Omental fat pad (tissue), 4 donors: ENCODE measurements around the gene LZTR1. TPM values are rescaled to one million over a fixed set of nuclear protein-coding genes. Genes with fewer than 3 reads are reported as not detected.
A peak's percentile ranks its signal among the peaks of the same experiment; 100 is the strongest.

Source experiments
- ATAC-seq: fragments of 150-250 bp; one replicate; pipeline ENCODE4 v1.9.1; 2016; ENCODE audit warnings: mild to moderate bottlenecking, moderate library complexity; ENCODE audit not compliant: low FRiP score
- DNase-seq: peaks from one replicate; pipeline ENCODE4 v3.0.0-alpha.2; 2019; ENCODE audit warnings: low spot score
- total RNA-seq, 4 donors: library from RNA; depleted of rRNA; stranded (reverse); fragments of >200 nt; gene quantifications; one replicate each; pipeline ENCODE4 v1.1.0, GENCODE V29; 2016
- TF ChIP-seq, protein P1 (sequence below), 3 donors: fragments of 450-650 bp; IDR thresholded peaks; one replicate each; pipeline ENCODE4 v1.5.1; 2016 to 2017; ENCODE audit warnings: antibody characterized with exemption in 3 of 3, mild to moderate bottlenecking in 3 of 3, moderate library complexity in 2 of 3

Gene LZTR1
- total RNA-seq, 4 donors from 2014 or later = 45.8 to 66.5 (median 56.9) TPM

DNA sequence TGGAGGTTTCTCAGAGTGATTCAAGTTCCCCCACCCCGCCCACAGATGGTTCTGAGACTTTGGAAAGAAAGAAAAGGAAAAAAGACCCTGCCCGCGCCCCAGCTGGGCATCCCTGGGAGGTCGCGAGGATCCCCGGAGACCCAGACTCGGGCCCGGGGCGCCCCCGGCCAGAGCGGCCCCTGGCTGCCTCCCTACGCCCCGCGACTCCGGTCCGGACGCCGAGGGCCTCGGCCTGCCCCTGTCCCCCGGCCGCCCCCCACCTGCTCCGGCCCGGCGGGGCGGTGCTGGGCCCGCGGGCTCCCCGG lies 17.3 kb upstream of the LZTR1 start:
- ATAC-seq = no peak

DNA sequence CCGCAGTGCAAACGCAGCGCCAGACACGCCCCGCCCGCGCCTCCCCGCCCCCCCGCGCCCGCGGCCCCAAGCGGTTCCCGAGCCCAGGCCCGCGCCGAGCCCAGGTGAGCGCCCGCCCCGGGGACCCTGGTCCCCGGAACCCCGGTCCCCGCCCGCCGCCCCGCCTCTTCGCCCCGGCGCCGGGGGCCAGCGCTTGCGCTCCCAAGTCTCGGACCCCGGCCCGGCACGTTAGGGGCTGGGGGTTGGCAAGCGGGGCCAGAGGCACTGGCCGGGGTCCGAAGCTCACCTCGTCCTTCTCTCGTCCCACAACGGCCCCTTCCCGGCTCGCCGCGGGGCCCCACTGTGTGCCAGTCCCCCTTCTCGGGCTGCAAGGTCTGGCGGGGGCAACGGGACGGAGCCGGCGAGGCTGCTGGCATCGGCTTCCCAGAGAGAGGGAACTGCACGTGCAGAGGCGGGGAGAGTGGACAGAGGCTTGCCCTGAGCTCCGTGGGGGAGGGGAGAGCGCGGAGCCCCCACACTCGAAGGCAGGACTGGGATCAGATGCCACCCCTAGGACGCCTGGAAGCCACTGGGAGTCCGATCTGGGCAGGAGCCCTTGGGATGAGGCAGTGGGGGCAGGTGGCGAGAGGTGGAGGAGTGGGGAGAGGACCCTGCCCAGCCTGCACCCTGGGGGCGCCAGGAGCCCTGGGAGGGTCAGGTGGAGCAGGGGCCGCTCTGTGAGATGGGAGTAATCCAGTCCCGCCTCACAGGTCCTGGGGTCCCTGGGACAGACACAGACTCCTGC lies 16.8 kb upstream of the LZTR1 start:
- TF ChIP-seq, protein P1, sequence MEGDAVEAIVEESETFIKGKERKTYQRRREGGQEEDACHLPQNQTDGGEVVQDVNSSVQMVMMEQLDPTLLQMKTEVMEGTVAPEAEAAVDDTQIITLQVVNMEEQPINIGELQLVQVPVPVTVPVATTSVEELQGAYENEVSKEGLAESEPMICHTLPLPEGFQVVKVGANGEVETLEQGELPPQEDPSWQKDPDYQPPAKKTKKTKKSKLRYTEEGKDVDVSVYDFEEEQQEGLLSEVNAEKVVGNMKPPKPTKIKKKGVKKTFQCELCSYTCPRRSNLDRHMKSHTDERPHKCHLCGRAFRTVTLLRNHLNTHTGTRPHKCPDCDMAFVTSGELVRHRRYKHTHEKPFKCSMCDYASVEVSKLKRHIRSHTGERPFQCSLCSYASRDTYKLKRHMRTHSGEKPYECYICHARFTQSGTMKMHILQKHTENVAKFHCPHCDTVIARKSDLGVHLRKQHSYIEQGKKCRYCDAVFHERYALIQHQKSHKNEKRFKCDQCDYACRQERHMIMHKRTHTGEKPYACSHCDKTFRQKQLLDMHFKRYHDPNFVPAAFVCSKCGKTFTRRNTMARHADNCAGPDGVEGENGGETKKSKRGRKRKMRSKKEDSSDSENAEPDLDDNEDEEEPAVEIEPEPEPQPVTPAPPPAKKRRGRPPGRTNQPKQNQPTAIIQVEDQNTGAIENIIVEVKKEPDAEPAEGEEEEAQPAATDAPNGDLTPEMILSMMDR (IDR thresholded peaks at IDR 0.05) = no peak
- DNase-seq = no peak
- peak; percentile 14 for ATAC-seq

More for the DNA sequence above, 17.3 kb upstream of the LZTR1 start:
- TF ChIP-seq, protein P1 (IDR thresholded peaks at IDR 0.05) = no peak
- DNase-seq = no peak

DNA sequence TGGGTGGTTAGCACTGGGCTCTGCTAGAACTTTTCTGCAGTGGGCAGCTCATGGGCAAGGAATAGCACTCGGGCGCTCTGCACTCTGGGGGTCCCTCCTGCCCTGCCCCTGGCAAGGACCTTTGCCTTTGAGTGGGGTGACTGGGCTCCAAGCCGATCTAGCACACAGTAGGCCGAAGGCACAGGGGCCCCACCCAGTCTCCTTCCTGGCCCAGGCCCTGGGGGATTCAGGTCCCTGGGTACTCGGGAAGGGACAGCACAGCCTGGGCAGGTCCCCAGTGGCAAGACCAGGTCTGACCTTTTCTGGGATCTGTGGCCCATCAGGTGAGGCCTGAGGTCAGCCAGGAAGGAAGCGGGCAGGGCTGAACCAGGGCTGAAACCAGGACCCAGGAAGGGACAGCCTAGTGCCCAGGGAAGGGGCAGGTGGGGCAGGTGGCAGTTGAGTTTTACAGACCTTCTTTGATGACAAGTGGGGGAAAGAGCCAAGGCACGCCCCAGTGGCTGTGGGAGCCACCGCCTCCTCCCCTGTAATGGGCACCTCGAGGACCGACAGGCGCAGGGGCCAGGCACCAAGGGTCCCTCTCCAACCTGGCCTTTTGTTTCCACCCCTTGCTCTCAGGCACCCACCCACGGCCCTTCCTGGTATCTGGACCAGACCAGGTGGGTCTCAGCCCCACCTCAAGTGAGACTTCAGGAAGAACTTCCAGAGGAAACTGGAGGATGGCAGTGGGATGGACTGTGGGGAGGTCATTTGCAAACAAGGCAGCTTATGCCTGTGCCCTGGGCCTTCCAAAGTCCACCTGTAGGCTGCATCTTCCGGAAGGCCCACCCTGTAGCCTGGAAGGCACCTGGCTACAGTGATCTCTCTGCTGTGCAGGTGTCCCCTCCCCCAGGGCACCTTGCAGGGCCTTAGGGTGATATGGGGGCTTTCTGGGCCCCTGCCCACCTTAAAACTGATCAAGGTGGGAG lies 15.9 kb upstream of the LZTR1 start:
- DNase-seq (no peak), ATAC-seq (no peak)
- TF ChIP-seq, protein P1 (IDR thresholded peaks at IDR 0.05) = no peak

DNA sequence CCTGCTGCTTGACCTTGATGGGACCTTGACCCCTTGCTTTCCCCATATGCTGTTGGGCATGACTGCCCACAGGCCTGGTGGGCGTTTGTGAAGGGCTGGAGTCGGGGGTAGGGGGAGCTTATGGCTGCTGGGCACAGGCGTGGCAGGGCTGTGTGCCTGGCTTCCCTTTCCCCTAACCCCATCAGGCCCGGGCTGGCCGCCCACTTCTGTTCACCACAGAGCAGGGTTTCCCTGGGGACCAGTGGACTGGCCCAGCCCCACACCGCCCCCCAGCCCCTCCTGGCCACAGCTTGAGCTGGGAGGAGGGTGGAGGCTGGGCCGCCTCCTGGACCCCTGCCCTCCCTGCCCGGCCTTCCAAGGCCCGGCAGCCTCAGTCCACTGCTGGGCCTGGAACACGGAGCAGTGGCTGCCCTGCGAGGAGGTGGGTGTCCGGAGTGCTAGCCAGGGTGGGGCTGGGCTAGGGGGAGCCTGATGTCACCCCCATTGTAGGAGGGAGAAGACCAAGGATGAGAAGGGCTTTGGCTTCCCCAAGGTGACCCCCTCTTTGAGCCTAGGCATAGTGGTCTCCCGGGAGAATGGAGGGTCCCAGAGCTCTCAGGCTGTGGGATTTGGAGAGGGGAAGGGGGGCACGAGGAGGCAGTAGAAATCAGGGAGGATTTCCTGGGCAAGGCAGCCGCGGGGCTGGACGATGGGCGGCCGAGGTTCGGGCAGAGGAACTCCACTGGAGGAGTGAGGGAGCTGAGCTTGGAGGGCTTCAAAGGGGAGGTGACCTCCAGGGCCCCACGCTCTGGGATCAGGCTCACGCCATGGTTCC lies 15.0 kb upstream of the LZTR1 start, which contains the start of gene AIFM3:
TSS of gene AIFM3 (plus strand) at position 373 of the 814 bp plus-strand sequence. CDS start 690 bp downstream, outside the sequence.
- DNase-seq (no peak), ATAC-seq (no peak)
- TF ChIP-seq, protein P1 (IDR thresholded peaks at IDR 0.05) = no peak

DNA sequence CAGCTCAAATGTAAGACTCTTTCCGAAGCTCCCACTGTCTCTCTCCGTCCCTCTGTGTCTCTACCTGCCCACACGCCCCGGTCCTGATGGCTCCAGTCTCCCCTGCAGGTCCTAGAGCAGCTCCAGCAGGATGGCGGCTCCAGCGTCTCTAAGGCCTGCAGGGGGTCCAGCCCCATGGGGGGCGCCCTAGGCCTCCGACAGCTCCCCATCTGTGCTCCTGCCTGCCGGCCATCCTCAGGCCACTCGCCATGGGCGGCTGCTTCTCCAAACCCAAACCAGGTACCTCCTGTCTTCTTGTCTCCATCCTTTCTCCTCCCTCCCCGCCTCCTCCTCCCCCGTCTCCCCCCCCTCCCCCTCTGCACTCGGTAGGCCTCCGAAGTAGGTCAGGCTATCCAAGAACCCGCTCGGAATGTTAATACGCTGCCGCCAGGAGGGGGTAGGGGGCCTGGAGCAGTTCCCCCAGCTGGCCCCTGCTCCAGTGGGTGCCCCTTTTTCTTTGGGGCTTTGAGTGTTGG lies 14.3 kb upstream of the LZTR1 start:
- ATAC-seq = no peak
- TF ChIP-seq, protein P1 (IDR thresholded peaks at IDR 0.05) = no peak
- no peak for DNase-seq

DNA sequence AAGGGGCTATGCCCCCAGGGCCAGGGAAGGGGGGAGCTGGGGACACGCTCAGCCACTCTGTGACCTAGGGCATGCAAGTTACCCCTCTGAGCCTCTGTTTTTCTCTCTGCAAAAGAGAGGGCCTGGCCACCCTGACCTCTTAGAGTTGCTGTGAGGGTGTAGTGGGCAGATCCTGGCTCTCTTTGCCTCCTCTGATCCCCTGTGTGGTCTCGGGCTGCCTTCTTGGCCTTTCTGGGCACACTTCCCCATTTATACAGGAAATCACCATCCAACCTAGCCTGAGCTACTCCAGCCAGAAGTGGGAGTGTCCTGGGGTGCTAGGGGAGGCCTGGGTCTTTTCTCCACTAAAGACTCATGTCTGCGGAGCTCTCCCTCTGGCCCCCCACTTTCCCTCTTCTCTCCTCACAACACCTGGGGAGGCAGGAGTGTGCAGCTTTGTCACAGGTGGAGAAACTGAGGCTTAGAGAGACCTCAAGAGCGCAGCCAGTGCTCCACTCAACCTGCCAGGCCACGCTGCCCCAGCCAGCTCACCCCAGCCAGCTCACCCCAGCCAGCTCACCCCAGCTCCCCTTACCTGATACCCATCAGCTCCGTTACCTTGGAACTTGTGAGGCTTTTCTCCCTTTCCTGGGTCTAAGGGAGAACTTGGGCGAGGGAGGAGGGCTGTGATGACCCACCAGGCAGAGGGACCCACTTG lies 13.7 kb upstream of the LZTR1 start:
- no peak for DNase-seq
- ATAC-seq = no peak
- TF ChIP-seq, protein P1 (IDR thresholded peaks at IDR 0.05) = no peak
